Measurements from ENCODE around the gene LCE1A.

Gene LCE1A, protein sequence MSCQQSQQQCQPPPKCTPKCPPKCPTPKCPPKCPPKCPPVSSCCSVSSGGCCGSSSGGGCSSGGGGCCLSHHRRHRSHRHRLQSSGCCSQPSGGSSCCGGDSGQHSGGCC

DNA sequence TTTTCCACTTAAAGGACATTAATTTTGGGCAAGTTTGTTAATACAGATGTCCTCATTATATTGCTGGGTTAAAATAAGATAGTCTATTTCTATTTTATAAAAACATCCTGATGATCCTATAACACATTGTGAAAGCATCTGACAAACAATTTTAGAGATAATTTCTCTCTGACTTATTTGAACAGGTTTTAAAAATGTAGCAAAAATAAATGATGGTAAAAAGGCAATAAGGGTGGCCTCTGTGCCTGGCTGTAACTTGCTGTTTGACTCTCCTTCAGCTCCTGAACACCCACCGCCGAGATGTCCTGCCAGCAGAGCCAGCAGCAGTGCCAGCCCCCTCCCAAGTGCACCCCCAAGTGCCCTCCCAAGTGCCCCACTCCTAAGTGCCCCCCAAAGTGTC lies at the start of gene LCE1A:
TSS of gene LCE1A (plus strand) at position 301 of the 400 bp plus-strand sequence. CDS start at position 301, 0 bp downstream.
- no peak for DNase-seq (ENCODE audit: low spot score)

DNA sequence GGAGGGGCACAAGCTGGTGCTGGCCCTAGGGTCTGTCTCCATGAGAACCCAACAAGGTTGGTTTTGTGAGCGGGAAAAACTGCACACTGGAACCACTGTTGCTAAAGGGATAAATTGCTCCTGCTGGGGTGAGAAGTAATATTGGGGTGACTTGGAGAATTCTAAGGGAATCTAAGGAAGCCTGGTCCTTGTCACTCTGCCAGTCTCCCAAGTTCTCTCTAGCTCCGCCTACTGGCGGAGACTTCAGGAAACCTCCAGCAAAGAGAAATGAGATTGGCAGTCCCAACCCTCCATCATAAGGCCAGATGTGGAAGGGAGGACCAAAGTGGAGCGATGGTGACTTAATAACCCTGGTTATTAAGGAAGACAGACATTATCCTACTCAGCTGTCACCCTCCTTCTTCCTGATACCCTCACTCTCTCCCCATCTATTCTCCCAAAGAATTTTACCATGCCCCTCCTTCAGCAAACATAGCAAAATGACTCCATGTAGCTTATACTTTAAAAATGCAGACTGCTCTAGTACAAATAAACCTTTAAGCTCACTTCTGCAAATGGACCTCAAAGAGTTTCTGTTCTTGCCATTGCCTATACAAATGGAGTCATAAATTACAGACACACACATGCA lies 49.6 kb upstream of the LCE1A start:
- DNase-seq (ENCODE audit: low spot score), result no peak

DNA sequence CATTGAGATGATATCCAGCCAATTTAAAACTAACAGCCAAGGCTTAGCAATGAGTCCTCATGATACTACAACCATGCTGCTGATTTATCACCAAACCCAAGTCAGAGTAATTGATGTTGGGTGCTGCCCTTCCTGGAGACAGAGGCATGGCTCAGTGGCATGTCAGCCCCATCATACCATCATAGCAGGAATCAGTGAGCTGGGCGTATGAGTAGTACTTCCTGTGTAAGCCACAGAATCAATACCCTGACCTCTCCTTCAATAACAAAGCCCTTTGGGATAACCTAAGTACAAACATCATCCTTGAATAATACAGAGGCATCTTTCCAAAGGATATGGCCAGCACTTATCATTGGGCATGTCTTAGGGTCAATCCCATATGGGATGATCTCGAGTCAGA lies 44.2 kb upstream of the LCE1A start:
- no peak for DNase-seq (ENCODE audit: low spot score)

DNA sequence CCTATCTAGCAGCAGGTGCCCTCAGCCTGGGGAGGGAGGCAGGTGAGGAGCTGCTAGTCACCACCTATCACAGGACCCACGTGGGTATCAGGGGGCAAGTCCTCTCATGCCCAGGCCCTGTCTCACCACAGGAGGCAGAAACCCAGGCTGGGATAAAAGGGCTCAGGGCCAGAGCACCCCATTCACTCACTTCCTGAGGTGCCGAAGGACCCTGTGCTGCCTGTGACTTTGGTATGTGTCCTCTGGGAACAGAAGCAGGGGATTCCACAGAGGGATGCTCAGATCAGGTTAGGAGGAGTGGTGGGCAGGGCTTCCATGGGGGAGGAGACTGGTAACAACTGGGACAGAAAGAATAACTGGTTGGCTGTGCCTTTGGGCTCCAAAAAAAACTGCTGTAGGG lies 41.2 kb upstream of the LCE1A start, which contains the start of gene LCE1E:
TSS of gene LCE1E (plus strand) at position 181 of the 400 bp plus-strand sequence. CDS start 1,043 bp downstream, outside the sequence.
- DNase-seq (ENCODE audit: low spot score), result no peak

DNA sequence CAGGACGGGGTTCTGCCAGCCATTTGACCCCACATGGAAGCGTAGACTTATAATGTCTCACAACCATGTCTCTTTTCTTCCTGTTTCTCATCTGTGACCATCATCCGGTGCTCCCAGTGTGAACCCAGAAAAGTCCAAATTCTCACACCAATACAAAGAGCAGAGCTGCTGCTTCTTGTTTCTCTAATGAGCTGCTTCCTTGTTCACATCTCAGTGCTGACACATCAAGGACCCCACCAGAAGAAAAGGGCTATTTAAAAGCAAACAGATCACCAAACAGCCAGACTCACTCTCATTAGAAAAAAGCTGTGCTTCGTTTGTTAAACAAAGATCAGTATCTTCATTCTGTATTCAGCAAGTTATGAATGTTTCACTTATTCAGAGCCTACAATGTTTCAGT lies 31.6 kb upstream of the LCE1A start:
- DNase-seq (ENCODE audit: low spot score), result no peak

DNA sequence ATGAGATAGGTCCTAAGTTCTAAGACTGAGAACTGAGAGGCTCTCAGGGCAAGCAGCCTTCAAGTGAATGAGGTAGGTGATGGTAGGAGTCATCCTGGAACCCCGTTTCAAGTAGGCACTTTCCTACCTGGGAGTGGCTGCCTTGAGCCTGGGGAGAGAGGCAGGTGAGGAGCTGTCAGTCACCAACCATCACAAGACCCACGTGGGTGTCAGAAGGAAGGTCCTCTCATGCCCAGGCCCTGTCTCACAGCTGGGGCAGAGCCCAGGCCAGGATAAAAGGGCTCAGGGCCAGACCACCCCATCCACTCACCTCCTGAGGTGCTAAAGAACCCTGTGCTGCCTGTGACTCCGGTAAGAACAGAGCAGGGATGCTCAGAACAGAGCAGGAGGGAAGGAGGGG lies 30.9 kb upstream of the LCE1A start, which contains the start of gene LCE1D:
TSS of gene LCE1D (plus strand) at position 301 of the 400 bp plus-strand sequence. CDS start 1,074 bp downstream, outside the sequence.
- no peak for DNase-seq (ENCODE audit: low spot score)

DNA sequence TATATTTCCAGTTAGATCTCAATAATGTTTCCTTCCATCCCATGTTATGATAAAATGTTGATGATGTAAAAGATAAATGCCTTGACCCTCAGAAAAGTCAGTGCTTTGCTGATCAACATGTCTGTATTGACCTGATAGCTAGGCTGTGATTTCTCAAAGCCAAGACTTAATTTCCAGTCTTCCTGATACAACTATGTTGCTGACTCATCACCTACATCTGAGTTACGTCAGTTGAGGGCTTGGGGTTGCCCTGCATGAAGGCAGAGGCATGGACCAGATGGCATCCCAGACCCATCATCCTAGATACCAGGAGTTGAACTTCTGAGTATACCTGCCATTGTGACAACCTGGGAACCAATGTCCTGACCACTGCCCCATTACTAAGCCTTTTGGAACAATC lies 25.9 kb upstream of the LCE1A start:
- no peak for DNase-seq (ENCODE audit: low spot score)

DNA sequence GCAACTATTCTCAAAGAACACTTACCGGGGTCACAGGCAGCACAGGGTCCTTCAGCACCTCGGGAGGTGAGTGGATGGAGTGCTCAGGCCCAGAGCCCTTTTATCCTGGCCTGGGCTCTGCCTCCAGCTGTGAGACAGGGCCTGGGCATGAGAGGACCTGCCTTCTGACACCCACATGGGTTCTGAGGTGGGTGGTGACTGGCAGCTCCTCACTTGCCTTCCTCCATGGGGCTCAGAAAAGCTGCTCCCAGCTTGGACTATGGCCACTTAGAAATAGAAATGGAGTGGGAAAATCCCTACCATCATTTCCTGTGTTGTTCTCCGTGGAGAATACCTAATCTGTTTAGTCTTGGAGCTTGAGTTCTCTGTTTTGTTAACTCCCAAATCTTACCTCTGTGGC lies 20.7 kb upstream of the LCE1A start, which contains the start of gene LCE1C:
TSS of gene LCE1C (minus strand) at position 76 of the 400 bp plus-strand sequence. CDS start 1,173 bp downstream, outside the sequence.
- DNase-seq (ENCODE audit: low spot score), result no peak

DNA sequence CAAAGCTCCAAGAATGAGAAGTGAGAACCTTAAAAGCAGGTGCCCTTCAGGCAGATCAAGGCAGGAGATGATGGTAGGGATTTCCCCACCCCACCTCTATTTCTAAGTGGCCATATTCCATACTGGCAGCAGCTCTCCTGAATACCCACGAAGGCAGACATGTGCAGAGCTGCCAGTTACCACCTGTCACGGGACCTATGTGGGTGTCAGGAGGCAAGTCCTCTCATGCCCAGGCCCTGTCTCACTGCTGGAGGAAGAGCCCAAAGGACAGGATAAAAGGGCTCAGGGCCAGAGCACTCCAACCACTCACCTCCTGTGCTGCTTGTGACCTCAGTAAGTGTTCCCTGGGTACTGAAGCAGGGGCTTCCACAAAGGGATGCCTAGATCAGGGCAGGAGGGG lies 16.2 kb upstream of the LCE1A start:
- no peak for DNase-seq (ENCODE audit: low spot score)

DNA sequence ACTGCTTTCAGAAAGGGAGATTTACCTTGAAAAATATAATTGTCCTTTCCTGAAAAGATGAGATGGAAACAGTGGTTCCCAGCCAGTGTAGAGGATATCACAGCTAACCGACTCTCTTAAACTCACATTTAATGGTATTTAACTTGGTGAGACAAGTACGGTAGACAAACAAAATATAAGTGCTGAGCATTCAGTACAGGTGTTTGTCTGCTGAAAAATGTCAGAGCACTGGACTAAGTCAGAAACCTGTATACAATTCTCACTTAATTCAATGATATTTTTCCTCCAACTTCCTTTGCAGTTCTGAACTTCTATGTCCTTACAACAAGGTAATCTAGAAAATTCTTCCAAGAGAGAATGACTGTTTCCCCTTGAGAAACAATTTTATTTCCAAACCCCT lies 15.6 kb upstream of the LCE1A start, which contains the start of gene LCE1B:
TSS of gene LCE1B (plus strand) at position 301 of the 400 bp plus-strand sequence. CDS start 476 bp downstream, outside the sequence.
- no peak for DNase-seq (ENCODE audit: low spot score)

DNA sequence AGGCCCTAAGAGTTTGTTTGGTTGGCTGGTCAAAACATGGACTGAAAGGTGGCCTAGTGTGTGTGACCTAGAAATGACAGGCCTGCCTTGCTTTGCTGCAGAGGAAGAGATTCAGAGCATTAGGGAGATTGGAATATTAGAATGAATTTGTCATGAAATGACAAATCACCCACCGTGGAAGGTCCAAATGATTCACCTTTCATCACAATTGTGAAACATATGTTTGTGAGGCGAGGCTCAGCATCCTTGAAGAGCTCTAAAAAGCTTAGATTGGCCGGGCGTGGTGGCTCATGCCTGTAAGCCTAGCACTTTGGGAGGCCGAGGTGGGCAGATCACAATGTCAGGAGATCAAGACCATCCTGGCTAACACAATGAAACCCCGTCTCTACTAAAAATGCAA lies 10.0 kb upstream of the LCE1A start:
- no peak for DNase-seq (ENCODE audit: low spot score)

DNA sequence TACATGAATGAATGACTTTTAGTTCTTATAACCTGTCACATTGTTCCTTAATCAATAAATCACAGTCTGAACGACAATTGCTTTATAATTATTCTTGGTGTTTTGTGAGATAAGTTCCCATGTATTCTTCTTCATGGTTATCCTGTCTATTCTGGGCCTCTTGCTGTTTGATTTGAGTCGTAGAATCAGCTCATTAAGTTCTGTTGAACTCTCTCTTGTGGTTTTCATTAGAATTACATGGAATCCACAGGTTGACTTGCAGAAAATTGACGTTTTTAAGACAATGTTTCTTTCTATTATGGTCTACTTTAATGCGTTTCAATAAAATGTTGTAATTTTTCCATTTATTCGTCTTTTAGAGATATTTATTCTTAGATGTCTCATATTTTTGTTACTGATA lies 4.0 kb upstream of the LCE1A start:
- no peak for DNase-seq (ENCODE audit: low spot score)

DNA sequence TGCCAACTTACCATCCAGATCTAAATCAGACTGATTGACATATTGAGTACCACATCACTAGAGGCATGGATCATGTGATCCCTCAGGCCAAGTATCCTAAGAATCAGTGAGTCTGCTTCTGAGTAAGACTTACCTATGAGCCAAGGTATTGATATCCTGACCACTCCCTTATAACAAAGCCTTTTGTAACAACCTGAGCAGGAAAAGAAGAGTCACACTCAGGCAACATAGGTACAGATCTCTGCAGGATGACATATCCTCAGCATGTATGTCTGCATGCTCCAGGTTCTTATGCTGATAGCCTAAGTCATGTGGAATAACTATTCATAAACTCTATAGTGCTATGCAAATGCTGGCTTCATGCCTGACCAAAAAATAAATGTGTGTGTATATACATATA lies 2.3 kb upstream of the LCE1A start:
- no peak for DNase-seq (ENCODE audit: low spot score)

DNA sequence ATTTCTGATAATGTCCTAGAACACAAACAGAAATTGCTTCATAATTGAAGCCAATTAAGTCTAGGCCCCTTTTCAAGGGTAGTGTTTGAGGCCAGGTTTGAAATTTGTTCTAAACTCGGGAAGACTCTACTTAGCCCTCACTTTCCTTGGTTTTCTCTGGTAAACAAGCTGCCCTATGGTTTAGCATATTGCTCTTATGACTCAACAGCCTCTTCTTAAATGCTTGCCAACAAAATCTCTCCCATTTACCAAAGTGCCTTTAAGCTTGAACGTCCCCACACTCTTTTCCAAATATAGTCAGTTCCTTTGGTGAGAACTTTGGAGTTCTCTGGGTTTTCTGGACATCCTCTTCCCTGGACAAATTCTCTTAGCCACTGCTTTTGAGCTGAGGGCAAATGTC lies 9.6 kb downstream of the LCE1A start:
- no peak for DNase-seq (ENCODE audit: low spot score)

DNA sequence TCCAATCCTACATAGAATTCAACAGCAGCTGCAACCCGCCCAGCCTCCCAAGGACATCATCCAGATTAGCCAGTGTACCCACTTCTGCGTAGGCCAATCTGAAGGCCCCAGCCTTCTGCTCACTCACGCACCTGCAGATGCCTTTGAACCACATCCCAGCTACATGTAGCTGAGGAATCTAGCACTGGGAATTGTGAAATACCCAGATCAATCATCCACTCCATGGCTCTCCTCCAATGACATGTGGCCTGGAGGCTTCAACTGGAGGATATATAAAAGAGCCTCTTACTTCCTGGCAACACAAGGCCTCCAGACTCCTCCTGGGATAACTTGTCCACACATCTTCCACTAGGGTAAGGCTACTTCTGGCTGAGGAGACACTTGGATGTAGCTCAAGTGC lies 15.3 kb downstream of the LCE1A start, which contains the start of gene LCE6A:
TSS of gene LCE6A (plus strand) at position 301 of the 400 bp plus-strand sequence. CDS start 665 bp downstream, outside the sequence.
- no peak for DNase-seq (ENCODE audit: low spot score)

DNA sequence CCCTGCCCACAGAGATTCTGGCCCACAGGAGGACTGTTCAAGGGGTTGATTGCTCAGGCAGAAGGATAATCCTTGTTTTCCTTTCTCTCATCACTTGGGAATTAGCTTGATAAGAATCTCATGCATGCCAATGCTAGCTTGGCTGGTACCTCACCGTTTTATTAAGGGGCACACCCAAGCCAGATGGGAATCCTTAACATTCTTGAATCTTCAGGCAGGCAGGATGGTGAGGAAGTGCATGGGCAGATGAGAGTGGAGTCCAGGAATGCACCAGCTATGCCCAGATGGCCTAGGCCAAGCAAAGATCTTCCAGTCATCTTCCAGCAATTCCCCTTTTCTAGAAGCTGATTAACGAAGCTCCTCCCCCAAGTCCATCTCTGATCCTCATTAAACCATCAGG lies 28.4 kb downstream of the LCE1A start:
- DNase-seq (ENCODE audit: low spot score), result no peak

DNA sequence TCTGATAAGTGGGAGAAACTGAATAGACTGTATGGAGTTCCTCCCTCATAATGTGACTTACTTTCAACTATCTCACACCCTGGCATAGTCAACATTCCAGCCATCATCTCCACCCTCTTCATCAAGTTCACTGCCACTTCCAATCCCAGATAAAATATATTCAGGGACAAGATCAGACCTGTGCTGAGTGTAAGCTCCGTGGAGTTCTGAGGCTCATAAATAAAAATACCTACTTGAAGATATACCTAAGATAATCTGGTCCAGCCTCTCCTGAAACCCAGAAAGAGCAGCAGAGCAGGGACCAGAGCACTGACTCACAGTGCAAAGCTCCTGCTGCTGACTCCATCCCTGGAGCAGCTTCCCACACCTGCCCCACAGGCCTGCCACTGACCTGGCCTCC lies 30.8 kb downstream of the LCE1A start:
- no peak for DNase-seq (ENCODE audit: low spot score)

DNA sequence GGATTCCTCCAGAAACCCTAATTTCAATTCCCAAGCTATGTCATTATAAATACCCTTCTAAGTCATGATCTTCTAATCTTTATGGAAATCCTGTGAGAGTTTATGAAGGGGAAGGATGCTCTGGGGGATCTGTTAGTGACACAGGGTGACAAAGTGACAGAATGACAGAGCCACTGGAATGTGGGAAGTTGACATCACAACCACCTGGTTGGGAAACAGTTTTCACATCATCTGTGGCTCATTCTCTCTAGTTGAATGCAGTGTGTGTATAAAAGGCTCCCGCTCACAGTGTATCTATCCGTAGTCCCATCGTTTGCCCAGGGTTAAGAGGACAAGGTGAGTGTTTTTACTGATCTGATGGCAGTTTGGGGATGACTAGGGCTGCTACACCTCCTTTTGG lies 32.4 kb downstream of the LCE1A start, which contains the start of gene LCE7A:
TSS of gene LCE7A (plus strand) at position 301 of the 400 bp plus-strand sequence. CDS start 702 bp downstream, outside the sequence.
- DNase-seq (ENCODE audit: low spot score), result no peak

DNA sequence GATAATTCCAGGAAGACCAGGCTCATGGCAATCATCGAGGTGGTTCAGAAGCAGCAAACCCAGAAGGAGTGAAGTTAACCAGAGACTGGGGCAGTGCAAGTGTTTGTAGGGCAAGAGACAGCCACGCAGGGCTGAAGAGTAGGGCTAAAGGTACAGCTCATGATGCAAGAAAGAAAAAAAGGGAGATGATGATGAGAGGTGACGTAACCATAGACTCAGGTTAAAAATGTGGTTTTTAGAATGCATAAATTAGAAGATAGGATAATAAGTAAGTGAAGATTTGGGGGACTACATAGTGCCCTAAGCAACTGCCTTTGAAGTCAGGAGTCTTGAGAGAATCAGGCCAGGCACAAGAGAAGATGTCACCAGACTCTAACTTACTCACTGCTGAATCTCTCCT lies 32.9 kb downstream of the LCE1A start:
- no peak for DNase-seq (ENCODE audit: low spot score)

DNA sequence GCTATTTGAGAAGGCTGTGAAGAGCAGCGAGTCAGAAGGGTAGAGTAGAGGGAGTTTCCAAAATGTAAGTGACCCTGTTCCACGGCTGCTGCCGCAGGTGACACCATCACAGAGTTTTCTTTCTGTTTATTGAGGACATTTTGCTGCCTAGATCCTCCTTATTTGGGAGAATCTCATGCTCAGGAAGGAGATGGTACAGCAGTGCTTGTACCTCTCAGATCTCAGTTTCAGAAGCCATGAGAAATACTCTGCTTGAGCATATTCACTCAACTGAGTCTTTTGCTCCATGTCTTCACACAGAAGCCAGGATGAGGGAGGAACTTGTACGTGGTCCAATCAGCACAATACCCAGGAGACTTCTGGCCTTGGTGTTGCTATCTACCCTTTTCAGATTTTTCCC lies 34.1 kb downstream of the LCE1A start:
- no peak for DNase-seq (ENCODE audit: low spot score)

DNA sequence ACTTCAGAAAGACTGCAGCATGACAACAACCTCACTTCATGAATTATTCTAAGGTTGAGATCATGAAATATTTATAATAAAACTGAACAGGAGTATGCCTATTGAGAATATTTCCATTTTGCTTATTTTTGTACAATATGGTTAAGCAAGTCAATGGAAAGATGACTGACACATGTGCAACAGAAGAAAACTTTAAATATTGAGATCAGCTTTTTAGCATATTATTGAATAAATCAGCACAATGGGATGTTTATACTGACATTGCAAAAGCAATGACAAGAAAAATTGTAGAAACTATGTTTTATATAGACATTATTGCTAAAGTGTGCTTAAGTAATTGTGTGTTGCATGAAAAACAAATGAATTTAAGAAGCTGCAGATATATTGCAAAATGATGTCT lies 37.2 kb downstream of the LCE1A start:
- DNase-seq (ENCODE audit: low spot score), result no peak

DNA sequence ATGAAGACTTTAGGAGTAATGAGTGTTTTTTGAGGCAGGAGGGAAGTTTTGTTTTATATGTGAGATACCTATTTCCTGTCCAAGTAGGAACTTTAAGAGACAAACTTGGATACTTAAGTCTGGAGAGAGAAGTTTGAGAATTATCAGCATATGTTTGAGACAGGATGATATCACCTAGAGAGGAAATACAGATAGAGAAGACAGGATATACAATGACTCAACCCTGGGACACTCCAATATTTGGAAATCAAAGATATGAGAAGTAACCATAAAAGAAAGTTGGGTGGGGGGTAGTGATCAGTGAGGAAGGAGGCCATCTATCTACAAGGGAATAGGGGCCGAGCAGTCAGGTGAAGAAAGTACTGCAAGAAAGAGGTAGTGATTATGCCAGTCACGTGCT lies 39.0 kb downstream of the LCE1A start:
- DNase-seq (ENCODE audit: low spot score), result no peak

DNA sequence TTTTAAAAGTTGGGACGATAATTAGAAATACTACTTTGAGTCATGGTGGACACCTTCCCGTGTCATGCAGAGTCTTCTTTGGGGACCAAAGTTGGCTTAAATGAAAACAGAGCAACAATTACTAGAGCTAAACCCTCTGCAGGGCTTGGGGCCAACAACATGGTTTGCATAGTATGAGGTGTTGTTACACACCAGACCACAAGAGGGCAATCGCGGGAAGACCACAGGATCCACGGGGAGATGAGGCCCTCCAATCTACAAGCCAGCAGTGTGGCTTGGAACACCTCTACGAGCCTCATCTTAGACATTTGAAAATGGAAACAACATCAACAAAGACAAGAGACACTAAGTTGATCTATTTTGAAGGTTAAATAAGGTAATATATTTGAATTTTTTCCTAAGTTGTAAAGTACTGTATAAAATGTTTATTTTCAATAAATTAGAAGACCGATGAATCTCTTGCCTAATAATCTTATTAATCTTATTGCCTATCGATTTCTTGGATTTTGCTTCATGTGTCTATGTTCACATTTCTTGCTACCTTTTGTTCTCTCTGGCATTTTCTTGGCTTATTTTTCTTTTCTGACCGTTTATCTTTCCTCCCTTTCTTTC lies 42.6 kb downstream of the LCE1A start:
- DNase-seq (ENCODE audit: low spot score), result no peak

All from left forelimb (tissue), 1 donor.